GM18951 (cell line): ENCODE measurements around the gene PDIA6.
"Not testable (repeated sequence)": the region's sequence is repeated elsewhere in the genome, so short reads cannot be mapped to it uniquely, and the experiment has no call there.

ENCODE experiments used
- POLR2A ChIP-seq: IDR thresholded peaks from 4 replicates; pipeline ENCODE4 v1.6.1; 2011; ENCODE audit warnings: mild to moderate bottlenecking; ENCODE audit not compliant: insufficient read length, insufficient read depth; ENCODE audit errors: extremely low read depth
- in situ Hi-C: fragments of 300-500 bp; cut with MboI; formaldehyde crosslinking; loops from one replicate; pipeline ENCODE4 v1.12.0; 2022; ENCODE audit warnings: low sequenced_read_pairs, mixed read lengths, inconsistent platforms; ENCODE audit not compliant: unreplicated experiment

The PDIA6 gene

DNA sequence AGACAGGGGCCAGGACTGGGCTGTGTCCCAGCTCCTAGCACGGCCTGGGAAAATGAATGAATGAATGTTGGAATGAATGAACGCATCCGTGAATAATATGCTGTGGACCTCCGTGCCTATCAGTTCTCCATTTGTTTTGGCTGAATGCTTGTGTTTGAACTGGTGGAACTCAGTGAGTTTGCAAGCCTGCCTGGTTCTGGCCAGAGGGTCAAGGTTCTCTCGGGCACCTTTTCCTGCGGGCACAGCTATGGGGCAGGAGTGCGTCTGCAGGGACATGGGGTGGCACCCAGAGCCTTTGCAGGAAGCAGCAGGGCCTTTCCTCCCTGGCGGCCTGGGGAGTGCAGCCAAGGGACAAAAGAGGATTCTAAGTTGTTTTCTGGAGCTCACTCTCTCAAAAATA is 17.6 kb upstream of the PDIA6 start:
- in situ Hi-C loops, result loop anchor here (10.0 to 25.0 kb wide), 2 partner anchors 295 to 757 kb away; no protein-coding TSS in a partner anchor
- TF ChIP-seq POLR2A, result no peak

DNA sequence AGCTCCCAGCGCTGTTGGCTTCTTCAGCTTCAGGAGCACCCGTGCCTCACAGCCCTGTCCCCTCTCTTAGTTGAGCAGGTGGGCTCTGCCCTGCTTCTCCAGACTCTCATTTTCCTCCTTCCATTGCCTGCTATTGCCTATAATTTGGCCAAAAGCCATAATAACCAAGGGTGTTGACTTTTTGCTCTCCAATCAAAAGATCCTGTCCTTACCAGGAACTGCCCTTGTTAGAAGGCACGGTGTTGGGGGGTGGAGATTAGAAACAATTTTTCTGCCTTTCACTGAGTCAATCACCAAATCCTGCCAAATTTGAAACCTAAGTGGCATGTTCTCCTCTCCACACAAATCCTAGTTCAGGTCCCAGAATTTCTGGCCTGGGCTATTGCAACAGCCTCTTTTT is 16.7 kb upstream of the PDIA6 start:
- in situ Hi-C loops, result loop anchor here (25.0 kb wide), 1 partner anchor 758 kb away; no protein-coding TSS in a partner anchor
- TF ChIP-seq POLR2A, result no peak

DNA sequence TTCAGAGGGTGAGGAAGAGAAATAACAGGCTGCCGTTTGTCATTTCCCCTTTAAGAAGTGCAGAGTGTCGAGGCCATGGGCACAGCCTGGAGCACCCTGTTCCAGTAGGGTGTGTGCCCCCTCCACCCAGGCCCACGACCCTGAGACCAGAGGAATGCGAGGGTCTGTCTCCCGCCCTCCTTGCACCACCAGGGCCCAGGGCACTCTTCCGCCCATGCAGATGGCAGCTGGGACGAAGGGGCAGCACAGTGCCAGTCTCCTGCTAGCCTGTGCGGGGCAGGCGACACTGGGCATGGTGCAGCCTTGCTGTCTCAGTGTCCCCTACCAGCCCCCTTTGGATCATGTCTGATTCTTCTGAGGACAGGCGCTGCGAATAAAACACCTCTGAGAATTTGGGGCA is 15.8 kb upstream of the PDIA6 start:
- no peak for TF ChIP-seq POLR2A
- in situ Hi-C loops, result loop anchor here (25.0 kb wide), 1 partner anchor 759 kb away; no protein-coding TSS in a partner anchor

DNA sequence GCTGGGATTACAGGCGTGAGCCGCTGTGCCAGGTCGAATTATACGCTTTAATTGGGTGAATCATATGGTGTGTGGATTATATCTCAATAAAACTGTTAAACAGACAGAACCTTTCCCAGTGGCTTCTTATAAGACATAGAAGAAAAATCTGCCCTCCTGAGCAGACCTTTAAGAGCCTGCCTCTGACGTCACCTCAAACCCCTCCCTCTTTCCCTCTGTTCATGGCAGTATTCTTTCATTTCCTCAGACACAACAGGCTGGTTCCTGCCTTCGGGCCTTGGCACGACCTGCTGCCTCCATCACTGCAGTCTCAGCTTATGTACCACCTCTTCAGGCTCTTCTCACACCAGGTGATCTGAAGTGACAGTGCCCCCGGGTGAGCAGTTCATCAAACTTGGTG is 14.0 kb upstream of the PDIA6 start:
- no peak for TF ChIP-seq POLR2A
- in situ Hi-C loops, result loop anchor here (25.0 kb wide), 1 partner anchor 761 kb away; no protein-coding TSS in a partner anchor

DNA sequence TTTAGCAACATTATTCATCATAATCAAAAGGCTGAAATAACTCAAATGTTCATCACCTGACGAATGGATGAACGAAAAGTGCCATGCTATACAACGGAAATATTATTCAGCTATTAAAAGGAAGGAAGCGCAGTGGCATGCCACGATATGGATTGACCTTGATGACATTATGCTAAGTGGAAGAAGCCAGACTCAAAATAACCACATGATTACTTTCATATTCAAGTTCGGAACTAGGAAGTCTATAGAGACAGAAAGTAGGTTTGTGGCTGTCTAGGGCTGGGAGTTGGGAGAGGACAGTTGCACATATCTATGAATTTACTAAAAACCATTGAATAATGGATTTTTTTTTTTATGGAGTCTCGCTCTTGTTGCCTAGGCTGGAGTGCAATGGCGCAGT is 13.4 kb upstream of the PDIA6 start:
- no peak for TF ChIP-seq POLR2A

DNA sequence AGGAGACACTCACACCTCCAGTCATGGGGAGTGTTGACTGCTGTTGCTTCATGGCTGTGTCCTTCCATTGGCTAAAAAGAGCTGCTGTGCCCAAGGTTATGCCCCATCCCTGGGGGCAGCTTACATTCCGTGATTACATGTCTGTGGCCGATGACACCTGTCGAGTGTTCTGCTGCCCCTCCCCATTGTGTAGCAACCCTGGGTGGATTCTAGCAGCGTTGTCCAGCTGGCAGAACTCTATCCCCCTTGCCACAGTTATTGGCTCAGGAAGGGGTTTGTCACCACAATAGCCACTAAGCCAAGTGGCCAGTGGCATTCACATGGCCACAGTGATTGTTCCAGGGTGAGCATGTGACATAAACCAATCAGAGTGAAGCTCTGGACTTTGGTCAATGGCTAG is 11.6 kb upstream of the PDIA6 start:
- no peak for TF ChIP-seq POLR2A
- in situ Hi-C loops, result no loop called here

More for the DNA sequence above, 13.4 kb upstream of the PDIA6 start:
- in situ Hi-C loops, result loop anchor here (25.0 kb wide), 1 partner anchor 761 kb away; no protein-coding TSS in a partner anchor

DNA sequence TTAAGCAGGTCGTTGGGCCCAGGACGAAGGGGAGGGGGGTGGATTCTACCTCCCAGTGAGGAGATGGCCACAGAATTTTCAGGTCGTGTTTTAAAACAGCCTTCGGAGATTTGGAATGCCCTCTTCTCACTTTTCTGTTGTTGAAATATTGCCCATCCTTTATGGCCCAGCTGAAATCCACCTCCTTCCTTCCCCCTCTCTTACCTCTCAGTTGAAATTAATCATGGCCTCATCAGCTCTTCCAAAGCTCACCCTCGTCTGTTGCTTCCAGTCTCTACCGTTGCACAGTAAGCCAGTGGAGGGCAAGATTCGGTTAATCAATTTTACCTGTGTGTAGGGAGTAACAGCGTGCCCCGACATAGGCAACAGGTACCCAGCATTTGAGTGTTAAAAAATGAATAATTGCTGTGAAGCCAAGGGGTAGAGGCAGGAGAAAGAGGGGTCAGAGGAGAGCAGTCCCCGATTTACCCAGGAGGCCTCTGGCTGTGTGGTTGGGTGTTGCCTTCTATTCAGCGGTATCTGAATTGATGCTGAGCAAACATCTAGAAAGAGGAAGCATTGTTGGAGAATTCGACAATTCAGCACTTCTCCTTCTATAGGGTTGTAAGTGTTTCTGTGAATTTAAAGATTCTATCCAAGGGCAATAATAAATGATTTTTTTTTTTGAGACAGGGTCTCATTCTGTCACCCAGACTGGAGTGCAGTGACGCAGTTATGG is 8.6 kb upstream of the PDIA6 start:
- no peak for TF ChIP-seq POLR2A
- in situ Hi-C loops, result no loop called here

DNA sequence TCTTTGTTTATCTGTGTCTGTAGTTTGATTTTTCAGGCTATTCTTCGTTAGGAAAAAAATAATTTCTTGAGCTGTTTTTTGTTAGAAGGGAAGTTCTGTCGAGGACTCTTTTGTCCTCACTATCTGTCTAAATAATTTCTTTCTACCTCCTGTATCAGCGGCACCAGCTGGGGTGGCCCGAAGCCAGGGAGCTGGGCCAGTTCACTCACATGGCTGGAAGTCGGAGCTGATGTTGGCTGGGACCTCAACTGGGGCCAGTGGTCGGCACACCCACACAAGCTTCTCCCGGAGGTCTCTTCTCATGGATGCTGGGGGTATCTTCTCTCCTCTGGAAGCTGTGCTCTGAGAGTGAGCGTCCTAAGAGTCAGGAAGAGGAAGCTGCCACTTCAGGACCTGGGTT is 8.0 kb upstream of the PDIA6 start:
- in situ Hi-C loops, result no loop called here
- TF ChIP-seq POLR2A, result no peak

DNA sequence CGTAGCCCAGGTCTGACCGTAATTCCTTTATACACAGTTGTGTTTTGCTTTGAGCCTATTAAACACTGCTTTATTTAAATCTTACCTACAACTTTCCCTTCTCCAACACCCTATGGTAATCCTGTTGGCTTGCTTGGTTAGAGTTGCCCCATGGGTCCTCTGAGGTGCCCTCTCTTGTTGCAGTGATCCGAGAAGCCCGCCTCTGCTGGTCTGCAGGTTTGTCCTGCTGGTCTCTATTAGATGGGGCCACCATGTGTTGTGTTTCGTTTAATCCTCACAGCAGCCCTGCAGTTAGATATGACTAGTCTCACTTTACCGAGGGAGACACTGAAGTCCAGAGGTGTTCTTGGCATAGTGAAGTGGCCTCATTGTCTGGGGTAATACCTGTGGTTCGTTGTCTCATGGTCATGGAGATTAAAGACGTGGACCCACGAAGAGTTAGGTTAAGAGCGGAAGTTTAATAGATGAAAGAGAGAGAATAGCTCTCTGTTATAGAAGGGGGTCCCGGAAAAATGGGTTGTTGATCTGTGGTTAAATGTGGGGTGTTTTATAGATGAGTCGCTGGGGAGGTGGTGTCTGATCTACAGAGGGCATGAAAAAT is 7.2 kb upstream of the PDIA6 start:
- TF ChIP-seq POLR2A, result no peak
- in situ Hi-C loops, result no loop called here

DNA sequence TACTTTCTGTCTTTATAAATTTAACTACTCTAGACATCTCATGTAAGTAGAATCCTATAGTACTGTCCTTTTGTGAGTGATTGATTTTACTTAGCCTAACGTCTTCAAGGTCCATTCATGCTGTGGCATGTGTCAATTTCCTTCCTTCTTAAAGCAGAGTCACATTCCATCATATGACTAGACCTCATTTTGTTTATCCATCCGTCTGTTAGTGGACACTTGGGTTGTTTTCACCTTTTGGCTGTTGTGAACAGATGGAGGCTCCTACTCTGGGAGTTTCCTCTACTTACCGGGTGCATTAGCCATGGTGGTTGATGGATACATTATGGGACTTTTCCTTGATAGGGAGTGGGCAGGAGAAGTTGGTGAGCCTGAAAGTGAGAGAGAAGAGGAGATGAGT is 6.4 kb upstream of the PDIA6 start:
- in situ Hi-C loops, result no loop called here
- no peak for TF ChIP-seq POLR2A

DNA sequence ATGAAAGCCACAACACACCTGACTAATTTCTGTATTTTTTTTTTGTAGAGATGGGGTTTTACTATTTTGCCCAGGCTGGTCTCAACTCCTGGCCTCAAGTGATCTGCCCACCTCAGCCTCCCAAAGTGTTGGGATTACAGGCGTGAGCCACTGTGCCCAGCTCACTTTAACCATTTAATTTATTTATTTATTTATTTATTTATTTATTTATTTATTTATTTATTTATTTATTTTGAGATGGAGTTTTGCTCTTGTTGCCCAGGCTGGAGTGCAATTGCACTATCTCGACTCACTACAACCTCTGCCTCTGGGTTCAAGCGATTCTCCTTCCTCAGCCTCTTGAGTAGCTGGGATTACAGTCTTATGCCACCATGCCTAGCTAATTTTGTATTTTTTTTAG is 5.7 kb upstream of the PDIA6 start:
- in situ Hi-C loops, result not testable (repeated sequence)

DNA sequence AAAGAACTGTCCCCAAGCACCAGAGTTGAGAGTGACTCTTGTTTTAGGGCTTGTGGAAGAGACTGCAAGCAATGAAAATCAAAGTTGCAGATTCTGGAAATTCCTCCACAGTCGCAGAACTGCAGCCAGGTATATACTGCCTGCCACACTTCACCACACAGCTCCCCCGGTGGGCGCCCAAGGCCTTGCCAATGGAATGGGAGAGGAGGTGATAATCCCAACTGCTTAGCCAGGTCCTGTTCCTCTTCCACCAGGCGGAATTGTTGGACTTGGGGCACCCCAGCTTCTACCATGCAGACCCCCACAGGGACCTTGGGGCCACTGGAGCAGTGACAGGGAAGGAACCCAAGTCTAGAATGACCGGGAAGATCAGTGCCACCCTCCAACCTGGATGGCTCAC is 4.8 kb upstream of the PDIA6 start:
- TF ChIP-seq POLR2A, result no peak
- in situ Hi-C loops, result no loop called here

DNA sequence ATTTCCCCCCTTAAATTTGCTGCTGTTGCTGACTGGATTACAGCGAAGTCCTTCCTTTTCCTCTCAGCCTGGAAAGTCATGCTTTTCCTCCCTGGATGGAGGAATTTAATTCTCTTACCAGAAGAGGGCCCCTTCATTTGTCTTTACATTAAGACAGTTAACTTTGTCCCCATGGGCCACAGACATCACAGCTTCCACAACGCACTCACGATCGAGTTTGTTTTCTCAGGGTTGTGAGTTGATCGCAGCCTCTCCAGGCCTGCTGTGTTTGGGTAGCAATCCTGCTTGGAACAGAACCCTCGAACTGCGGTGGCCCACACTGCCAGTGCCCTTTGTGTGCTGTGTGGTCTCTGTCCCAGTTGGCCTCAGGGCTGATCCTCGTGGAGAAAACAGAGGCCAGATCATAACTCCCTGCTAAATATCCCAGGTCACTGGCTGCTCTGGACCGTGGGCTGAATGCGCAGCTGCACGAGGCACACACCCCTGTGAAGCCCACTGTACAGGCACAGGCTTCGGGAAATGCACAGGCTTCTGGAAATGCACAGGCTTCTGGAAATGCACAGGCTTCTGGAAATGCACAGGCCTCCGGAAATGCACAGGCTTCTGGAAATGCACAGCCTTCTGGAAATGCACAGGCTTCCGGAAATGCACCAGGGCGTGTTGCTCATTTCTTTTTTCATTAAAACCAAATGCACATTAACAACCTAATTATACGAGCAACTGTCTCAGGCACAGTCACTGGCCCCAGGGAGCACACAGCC is 2.2 kb upstream of the PDIA6 start:
- in situ Hi-C loops, result no loop called here
- TF ChIP-seq POLR2A, result no peak
